Stimulated activated CD8-positive, alpha-beta memory T cell treated with anti-CD3 and anti-CD28 coated beads, Interleukin-12 subunit alpha, Interleukin-12 subunit beta, amount 100 ng/mL, for 24 hours (primary cell): Measurements from ENCODE around the gene EXOSC1.
"Not testable (repeated sequence)": the region's sequence is repeated elsewhere in the genome, so short reads cannot be mapped to it uniquely, and the experiment has no call there.

Experiments used
- DNase-seq: peaks from one replicate; pipeline ENCODE4 v3.0.0-alpha.2; 2020; ENCODE audit errors: extremely low read depth

Gene EXOSC1

DNA sequence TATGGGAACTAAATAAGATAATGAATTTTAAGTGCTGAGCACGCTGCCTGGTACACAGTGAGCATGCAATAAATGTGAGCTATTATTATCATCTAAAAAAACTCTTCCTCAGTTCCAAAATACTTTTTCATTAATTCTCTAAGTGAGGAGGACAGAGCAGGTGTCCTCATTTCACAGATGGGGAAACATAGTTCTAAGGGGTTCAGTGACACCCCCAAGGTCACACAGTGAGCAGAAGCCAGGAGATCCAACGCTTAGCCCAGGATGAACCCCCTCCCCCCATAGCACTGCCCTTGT is 37.9 kb downstream of the EXOSC1 start:
- DNase-seq, result no peak

DNA sequence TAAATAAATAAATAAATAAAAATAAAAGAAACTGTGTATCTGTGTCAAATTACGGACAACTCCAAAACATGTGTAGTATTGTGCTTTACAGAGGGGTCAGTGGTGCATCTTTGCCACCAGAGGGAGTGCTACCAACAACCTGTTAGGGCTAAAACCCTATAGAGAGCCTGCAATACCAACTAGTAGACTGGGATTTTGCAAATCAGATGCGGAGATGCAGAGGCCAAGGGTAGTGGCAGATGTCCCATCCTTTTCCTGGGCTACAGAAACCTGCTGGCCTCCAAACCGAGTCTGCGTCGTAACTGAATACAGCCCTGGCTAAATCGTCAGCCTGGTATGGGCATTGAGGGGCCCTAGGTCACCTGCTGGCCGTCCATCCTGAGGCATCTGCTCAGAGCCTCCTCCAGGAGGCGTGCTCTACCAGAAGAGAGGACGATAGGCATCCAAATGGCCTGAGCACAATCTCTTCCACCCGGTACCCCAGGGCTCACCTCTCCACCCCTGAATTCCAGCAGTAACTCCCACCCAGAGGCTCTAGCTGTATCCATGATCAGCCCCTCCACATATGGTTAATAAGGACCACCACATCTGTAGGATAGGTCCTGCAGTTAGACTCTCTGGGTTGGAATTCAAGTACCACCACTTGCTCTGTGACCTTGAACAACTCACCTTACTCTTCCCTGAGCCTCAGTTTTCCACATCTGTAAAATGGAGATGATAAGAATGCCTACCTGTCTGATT is 38.4 kb downstream of the EXOSC1 start:
- DNase-seq, result no peak

DNA sequence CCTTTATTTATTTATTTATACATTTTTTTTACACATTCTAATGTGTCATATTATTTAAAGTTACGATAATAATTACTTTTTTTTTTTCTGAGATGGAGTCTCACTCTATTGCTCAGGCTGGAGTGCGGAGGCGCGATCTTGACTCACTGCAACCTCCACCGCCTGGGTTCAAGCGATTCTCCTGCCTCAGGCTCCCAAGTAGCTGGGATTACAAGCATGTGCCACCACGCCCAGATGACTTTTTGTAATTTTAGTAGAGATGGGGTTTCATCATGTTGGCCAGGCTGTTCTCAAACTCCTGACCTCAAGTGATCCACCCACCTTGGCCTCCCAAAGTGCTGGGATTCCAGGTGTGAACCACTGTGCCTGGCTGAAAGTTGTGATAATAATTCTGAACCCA is 39.3 kb downstream of the EXOSC1 start:
- DNase-seq, result not testable (repeated sequence)

DNA sequence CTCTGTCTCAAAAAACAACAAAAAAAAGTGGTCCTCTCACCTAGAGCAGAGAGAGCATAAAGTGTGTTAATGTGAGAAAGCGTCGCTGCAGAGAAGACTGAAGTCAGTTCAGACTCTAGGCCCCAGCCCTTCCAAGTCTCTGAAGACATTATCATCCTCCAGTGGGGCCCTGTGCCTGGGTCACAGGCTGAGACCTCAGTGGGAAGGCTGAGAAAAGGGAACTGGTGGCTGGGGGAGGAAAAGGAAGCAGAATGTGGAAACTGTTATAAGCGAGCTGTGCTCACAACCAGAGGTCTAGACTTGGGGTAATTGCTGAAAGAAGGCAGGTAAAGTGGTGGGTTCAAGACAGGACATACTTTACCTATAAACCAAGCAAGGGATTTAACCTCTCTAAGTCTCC is 39.7 kb downstream of the EXOSC1 start:
- DNase-seq, result no peak

DNA sequence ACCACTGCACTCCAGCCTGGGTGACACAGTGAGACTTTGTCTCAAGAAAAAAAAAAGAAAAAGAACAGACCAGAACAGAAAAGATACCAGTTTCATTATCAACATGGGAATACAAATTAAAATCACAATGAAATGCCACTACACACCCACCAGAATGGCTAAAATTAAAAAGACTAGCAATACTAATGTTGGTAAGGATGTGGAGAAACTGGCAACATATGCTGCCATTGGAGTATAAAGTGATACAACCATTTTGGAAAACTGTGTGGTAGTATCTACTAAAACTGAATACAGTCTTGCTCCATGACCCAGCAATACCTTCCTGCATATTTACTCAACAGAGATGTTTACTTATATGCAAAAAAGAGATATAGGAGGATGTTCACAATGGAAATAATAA is 41.8 kb downstream of the EXOSC1 start:
- DNase-seq, result no peak

DNA sequence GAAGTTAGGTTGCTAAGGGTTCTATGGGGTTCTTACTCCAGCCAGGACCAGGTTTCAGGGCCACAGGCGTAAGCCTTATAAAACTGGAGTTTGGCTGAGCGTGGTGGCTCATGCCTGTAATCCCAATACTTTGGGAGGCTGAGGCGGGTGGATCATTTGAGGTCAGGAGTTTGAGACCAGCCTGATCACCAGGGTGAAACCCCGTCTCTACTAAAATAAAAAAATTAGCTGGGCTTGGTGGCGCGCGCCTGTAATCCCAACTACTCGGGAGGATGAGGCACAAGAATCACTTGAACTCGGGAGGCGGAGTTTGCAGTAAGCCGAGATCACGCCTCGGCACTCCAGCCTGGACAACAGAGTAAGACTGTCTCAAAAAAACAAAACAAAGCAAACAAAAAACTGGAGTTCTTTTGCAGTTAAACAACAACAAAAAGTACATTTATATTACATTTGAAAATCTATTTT is 44.3 kb downstream of the EXOSC1 start:
- DNase-seq, result no peak

DNA sequence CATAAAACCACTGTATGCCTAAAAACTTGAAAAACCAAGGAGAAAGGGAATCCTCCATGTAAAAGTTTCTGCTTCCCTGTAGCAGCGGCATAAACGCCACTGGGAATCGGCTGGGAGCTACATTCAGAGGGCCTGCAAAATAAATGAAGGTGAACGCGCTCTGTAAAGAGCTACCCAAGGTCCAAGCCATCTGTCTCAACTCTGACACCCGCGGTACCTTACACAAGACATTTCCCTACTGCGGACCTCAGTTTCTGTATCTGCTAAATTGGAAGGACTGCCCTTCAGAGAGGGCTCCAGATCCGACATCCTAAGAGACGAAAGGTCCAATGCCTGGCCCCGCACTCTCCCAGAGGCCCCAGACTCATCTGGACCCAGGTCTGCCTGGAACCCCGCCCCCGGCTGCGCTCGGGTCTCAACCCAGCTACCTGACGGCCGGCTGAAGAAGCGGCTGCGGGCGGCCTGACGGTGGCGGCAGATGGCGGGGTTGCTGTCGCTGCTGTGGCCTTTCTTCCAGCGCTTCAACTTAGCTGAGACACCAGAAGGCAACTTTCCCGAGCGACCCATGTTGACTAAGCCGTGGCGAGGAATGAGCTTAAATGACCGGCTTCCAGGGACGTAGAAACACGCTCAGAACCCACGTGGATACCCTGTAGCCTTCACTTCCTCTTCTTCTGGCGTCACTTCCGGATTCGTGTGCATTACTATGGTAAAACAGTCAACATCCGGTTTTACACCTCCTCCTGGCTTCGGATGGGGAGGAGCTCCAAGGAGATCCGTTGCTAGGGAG is 44.9 kb downstream of the EXOSC1 start, which contains the start of gene RRP12:
TSS of gene RRP12 (minus strand) at position 676 of the 790 bp plus-strand sequence. CDS start at position 567, 109 bp downstream.
- DNase-seq, result peak; percentile 57

DNA sequence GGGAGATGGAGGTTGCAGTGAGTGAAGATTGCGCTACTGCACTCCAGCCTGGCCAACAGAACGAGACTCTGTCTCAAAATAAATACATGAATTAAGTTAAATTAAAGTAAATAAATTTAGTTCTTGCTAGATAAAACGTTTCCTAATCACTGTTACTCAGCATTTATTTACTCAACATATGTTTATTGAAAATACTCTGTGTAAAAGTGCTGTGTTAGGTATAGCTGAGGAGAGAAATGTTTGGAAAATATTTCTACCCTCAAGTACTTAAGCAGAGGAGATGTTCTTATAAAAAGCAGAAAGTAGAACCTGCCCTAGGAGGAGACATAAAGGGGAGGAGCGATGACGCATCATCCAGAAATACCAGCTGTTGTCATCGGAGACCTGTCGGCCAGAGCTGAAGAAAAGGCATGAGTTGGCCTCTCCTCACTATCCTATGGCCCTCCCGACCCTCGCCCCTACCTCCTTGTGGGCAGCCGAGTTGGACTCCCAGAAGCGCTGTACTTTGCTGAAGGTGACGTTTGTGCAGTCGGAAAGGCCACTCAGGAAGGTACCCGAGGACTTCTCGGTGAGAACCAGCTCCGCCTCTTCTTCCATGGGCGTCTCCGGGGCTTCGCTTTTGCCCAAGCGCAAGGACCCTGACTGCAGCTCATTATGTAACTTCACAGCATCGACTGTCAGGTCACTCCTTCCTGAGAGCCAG is 45.8 kb downstream of the EXOSC1 start:
- no peak for DNase-seq

DNA sequence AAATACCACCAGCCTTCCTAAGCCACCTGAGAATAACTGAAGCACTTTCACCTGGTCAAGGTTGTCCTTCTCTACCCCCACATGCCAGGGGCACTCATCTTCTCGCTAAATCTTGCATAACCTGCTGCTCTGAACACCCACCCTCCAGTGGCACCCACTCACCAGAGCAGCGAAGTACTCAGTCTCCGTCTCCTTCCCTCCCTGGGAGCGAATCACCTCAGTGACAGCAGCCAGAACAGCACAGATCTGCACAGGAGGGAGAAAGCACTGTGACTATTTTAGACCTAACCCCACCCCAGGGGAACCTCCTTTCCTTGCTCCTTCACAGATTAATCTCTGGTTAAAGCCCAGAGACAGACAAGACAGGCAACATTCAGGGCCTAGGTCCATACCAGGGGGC is 49.8 kb downstream of the EXOSC1 start:
- no peak for DNase-seq

DNA sequence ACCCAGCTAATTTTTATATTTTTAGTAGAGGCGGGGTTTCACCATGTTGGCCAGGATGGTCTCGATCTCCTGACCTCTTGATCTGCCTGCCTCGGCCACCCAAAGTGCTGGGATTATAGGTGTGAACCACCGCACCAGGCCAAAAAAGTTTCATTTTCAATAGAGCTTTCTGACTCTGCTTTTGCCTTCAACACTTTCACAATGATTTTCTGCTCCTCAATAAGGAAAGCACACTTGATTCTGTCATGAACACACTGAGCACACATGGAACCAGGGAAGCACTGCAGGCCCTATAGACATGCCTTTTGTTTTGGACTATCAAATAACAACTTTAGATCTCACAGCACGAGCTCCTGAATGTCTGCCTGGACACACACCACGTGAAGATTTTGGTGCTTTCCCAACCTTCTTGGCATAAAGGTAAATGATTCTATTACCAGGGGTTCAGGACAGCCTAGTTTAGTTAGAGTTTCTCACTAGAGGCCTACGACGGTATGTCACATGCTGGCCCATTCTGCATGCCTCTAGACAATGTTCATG is 52.7 kb downstream of the EXOSC1 start:
- no peak for DNase-seq

DNA sequence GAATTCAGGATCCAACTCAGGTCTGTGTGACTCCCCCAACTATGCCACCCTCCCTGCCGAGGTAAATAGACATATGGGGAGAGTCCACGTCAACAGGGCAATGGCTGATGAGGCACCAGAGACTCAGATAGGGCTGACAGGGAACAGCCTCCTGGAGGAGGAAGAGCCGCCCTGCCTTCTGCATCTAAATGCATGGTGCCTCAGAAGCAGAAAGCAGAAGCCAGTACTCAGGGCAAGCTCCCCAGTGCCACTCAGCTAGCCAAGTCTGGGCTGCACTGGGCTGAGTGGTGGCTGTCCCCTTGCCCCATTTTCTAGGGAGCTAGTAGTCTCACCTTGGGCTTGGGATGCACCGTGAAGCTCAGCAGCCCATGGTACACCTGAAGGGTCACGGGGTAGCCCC is 55.7 kb downstream of the EXOSC1 start:
- DNase-seq, result no peak

DNA sequence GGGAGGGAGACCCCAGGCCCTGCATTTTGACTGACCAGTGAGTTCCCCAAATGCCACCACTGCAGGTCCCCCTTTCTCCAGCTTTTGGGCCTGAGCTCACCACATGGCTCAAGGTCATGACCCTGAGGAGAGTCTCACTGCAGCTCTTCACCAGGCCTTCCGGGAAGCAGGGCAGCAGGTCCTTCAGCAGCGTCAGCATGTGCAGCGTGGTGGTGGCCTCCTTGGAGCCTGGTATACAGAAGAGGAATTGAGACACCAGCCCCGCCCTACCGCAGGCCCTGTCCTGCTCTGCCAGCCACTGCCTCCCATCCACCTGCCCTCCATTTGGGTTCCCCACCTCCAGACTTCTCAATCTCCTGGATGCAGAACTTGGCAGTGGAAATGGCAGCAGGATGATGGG is 57.7 kb downstream of the EXOSC1 start:
- no peak for DNase-seq
